OCI-LY3 (cell line): ENCODE data around the gene INSYN1.

Source experiments
- H2AFZ ChIP-seq: fragments of 200-600, 300-600 bp; shearing (Covaris generic); 2 replicates; pipeline ENCODE4 v1.6.0; 2014; ENCODE audit warnings: antibody characterized with exemption, low read depth, low read length
- H3K27ac ChIP-seq: fragments of 200-600, 300-600 bp; sonication (generic); 2 replicates; pipeline ENCODE4 v1.5.1; 2014; ENCODE audit warnings: mild to moderate bottlenecking, low read length, moderate library complexity, mixed read lengths
- H3K27me3 ChIP-seq: fragments of 200-600, 300-600 bp; sonication (generic); 2 replicates; pipeline ENCODE4 v1.6.1; 2014; ENCODE audit warnings: low read depth, low read length, mixed read lengths
- H3K36me3 ChIP-seq: fragments of 200-600, 300-600 bp; sonication (generic); replicated peaks from 2 replicates; pipeline ENCODE3; 2014; ENCODE audit warnings: low read depth, low read length, mixed read lengths
- H3K4me1 ChIP-seq: fragments of 300-600, 200-600 bp; sonication (generic); 2 replicates; pipeline ENCODE4 v1.6.1; 2014; ENCODE audit warnings: low read length, mixed read lengths
- H3K4me2 ChIP-seq: fragments of 200-600, 300-600 bp; sonication (generic); 2 replicates; pipeline ENCODE4 v1.6.1; 2014; ENCODE audit warnings: low read length, mixed read lengths
- H3K4me3 ChIP-seq: fragments of 300-600, 200-600 bp; sonication (generic); 2 replicates; pipeline ENCODE4 v1.5.1; 2014; ENCODE audit warnings: antibody characterized with exemption, mild to moderate bottlenecking, low read length, moderate library complexity
- H3K79me2 ChIP-seq: fragments of 300-600, 200-600 bp; shearing (Covaris generic); 2 replicates; pipeline ENCODE4 v1.6.1; 2014; ENCODE audit warnings: mild to moderate bottlenecking, low read length, mixed read lengths
- H3K9ac ChIP-seq: fragments of 300-600, 200-600 bp; shearing (Covaris generic); 2 replicates; pipeline ENCODE4 v1.6.0; 2014; ENCODE audit warnings: mild to moderate bottlenecking, low read length, moderate library complexity
- H3K9me3 ChIP-seq: fragments of 200-600, 300-600 bp; shearing (Covaris generic); 2 replicates; pipeline ENCODE4 v1.6.1; 2014; ENCODE audit warnings: low read length, mixed read lengths; ENCODE audit not compliant: insufficient read depth
- H4K20me1 ChIP-seq: fragments of 200-600, 300-600 bp; sonication (generic); 2 replicates; pipeline ENCODE4 v1.6.1; 2016; ENCODE audit warnings: low read length, mixed read lengths; ENCODE audit not compliant: insufficient read depth
- EZH2phosphoT487 ChIP-seq: fragments of 200-600 bp; shearing (Covaris generic); IDR thresholded peaks from 2 replicates; pipeline ENCODE4 v1.6.1; 2018; ENCODE audit warnings: antibody characterized with exemption, mixed run types, low read depth
- TF ChIP-seq, protein P1 (sequence below): fragments of 200-600, 300-600 bp; sonication (generic); IDR thresholded peaks from 2 replicates; pipeline ENCODE4 v1.5.1; 2014; ENCODE audit warnings: antibody characterized with exemption, low read length, low read depth

INSYN1 gene

DNA sequence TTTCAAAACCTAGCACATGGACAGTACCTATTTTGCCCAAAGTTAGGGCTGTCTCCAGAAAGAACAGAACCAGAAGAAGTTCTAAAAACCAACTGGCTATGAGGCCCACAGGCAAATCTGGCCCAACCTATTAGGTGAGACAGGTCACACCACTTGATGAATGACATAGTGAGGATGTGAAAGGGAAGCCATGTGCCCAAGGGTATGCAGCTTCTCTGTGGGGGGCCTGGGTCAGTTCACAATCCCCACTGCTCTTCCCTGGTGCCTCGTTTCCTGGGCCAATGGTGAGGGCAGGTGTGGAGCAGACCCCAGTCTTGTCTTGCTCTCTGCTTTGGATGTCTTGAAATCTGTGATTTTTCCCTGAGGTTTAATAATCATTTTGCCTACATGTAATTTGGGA lies 8.9 kb downstream of the INSYN1 start:
- Histone ChIP-seq H3K27me3 (peaks cover 6% of the 10 kb centered on the region), H3K36me3 (no peaks in the 10 kb centered on the region), H3K4me3 (no peak overlapping the region), H2AFZ (no peak overlapping the region), H3K4me1 (no peaks in the 10 kb centered on the region), H3K9ac (no peak overlapping the region), H3K4me2 (no peak overlapping the region), H3K9me3 (no peaks in the 10 kb centered on the region), H3K79me2 (no peaks in the 10 kb centered on the region), H4K20me1 (no peaks in the 10 kb centered on the region), H3K27ac (no peak overlapping the region)
- TF ChIP-seq, protein P1, sequence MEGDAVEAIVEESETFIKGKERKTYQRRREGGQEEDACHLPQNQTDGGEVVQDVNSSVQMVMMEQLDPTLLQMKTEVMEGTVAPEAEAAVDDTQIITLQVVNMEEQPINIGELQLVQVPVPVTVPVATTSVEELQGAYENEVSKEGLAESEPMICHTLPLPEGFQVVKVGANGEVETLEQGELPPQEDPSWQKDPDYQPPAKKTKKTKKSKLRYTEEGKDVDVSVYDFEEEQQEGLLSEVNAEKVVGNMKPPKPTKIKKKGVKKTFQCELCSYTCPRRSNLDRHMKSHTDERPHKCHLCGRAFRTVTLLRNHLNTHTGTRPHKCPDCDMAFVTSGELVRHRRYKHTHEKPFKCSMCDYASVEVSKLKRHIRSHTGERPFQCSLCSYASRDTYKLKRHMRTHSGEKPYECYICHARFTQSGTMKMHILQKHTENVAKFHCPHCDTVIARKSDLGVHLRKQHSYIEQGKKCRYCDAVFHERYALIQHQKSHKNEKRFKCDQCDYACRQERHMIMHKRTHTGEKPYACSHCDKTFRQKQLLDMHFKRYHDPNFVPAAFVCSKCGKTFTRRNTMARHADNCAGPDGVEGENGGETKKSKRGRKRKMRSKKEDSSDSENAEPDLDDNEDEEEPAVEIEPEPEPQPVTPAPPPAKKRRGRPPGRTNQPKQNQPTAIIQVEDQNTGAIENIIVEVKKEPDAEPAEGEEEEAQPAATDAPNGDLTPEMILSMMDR = no peak
- TF ChIP-seq EZH2phosphoT487 = no peak

DNA sequence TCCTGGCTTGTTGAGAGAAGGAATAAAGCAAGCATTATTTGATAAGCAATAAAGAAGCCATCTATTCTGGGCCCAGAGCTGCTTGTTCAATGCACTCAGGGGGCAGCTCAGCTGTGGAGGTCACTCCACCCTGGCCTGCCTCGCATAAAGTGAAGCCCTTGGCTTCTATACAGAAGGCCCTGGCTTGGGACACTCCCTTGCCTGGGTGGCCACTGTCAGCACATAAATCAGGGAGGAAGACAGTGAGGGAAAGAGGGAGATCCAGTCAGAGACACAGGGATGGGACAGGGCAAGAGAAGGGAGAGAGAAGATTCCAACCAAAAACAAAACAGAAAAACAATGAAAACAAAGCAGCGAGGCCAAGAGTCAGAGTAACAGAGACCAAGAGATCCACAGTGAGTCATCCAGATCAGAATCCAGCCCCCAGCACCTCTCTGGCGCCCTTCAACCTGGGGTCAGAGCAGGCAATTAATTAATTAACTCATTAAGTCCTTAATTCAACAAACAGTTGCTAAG lies 11.8 kb downstream of the INSYN1 start:
- no peak overlapping the region for H2AFZ ChIP-seq
- TF ChIP-seq EZH2phosphoT487 = no peak
- TF ChIP-seq, protein P1 = no peak

DNA sequence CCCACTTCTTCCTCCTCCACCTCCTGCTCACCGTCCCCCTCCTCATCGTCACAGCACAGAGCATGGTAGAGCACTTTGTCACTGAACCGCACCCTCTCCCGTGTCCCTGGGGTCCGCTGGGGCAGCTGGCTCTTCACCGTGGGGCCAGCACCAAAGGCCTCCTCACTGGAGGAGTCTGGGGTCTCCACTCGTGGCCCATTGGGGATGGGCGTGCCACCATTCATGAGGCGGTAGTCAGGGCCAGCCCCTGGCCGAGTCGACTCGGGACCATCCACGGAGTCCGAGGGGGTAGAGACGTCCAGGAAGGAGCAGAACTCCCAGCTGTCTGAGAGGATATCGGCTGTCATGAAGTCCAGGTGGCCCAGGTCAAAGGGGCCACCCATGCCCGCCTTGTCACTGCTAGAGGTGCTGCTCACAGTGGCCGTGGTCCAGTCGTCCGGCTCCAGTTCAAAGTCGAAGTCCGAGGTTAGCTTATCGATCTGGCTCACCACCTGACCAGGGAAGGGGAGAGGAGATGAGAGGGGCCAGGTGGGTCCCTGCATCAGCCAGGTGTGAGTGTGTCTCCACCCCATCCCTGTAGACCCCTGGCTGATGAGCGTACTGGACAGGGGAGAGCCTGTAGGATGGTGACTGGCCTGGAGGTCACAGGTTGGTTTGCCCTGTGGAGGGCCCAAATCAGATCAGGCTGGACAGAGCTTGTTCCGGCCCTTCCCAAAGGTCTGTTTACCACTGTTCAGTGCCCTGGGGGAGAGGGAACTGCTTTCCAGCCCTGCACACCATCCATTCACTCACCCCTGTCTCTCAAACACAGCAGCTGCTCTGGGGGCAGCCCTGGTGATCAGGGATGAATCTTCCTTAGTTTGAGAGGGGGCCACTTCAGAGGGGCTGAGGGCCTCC lies 12.8 kb downstream of the INSYN1 start:
- Histone ChIP-seq H3K79me2 (no peaks in the 10 kb centered on the region), H3K4me1 (no peaks in the 10 kb centered on the region), H3K27me3 (peaks cover 6% of the 10 kb centered on the region; the same call in 1 of the 2 replicates), H2AFZ (no peak overlapping the region), H3K4me2 (no peak overlapping the region), H3K4me3 (no peak overlapping the region), H3K9ac (no peak overlapping the region), H4K20me1 (no peaks in the 10 kb centered on the region), H3K36me3 (no peaks in the 10 kb centered on the region), H3K27ac (no peak overlapping the region), H3K9me3 (no peaks in the 10 kb centered on the region)
- TF ChIP-seq EZH2phosphoT487 = no peak
- TF ChIP-seq, protein P1 = no peak

More for the DNA sequence above, 11.8 kb downstream of the INSYN1 start:
- Histone ChIP-seq H3K79me2 (no peaks in the 10 kb centered on the region), H3K4me1 (no peaks in the 10 kb centered on the region), H3K27me3 (peaks cover 2% of the 10 kb centered on the region; the same call in 1 of the 2 replicates), H4K20me1 (no peaks in the 10 kb centered on the region), H3K4me2 (no peak overlapping the region), H3K27ac (no peak overlapping the region), H3K9me3 (no peaks in the 10 kb centered on the region), H3K36me3 (no peaks in the 10 kb centered on the region), H3K4me3 (no peak overlapping the region), H3K9ac (no peak overlapping the region)

DNA sequence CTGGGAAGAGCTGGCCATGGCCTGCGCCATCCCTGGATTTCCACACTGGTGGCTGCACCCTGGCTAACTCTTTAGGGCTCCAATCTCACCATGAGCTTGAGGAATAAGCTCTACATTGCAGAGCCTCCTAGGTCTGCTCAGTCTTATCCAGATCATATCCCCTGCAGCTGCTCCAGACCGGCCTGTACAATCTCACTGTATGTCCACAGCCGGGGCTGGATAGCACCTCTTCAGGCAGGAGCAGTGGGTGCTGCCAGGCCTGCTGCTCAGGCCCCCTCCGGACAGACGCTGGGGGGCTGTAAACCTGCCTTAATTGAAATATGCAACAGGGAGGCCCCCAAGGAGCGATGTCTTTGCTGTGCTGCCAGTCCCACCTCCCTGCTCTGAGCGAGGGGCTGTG lies 15.6 kb downstream of the INSYN1 start:
- TF ChIP-seq, protein P1 = no peak
- TF ChIP-seq EZH2phosphoT487 = no peak
- no peaks in the 10 kb centered on the region for H3K9me3 ChIP-seq
- H3K9ac ChIP-seq = no peak overlapping the region
- H2AFZ ChIP-seq = no peak overlapping the region
- H3K36me3 ChIP-seq = no peaks in the 10 kb centered on the region
- H3K27ac ChIP-seq = no peak overlapping the region
- no peak overlapping the region for H3K4me3 ChIP-seq
- H3K27me3 ChIP-seq = peaks cover 9% of the 10 kb centered on the region
- H4K20me1 ChIP-seq = no peaks in the 10 kb centered on the region
- no peaks in the 10 kb centered on the region for H3K79me2 ChIP-seq
- no peaks in the 10 kb centered on the region for H3K4me1 ChIP-seq
- H3K4me2 ChIP-seq = no peak overlapping the region
